Fibroblast of lung (primary cell): ENCODE measurements around the gene ITM2C. TPM values are rescaled to one million over a fixed set of nuclear protein-coding genes. Genes with fewer than 3 reads are reported as not detected.

Experiments
- DNase-seq, 2 donors: peaks; one replicate each; pipeline versions ENCODE4 v3.0.0 to v3.0.0-alpha.2; 2010; ENCODE audit warnings: low read depth in 2 of 2
- H2AFZ ChIP-seq: 2 replicates; pipeline ENCODE4 v1.5.1; 2012; ENCODE audit warnings: low read length, control low read depth, inconsistent platforms
- H3K27ac ChIP-seq: 2 replicates; pipeline ENCODE4 v1.5.1; 2011; ENCODE audit warnings: low read length, control low read depth; ENCODE audit not compliant: insufficient read depth
- H3K27me3 ChIP-seq: 2 replicates; pipeline ENCODE4 v1.5.1; 2011; ENCODE audit warnings: mild to moderate bottlenecking, low read length; ENCODE audit not compliant: control insufficient read depth, insufficient read depth
- H3K36me3 ChIP-seq: 2 replicates; pipeline ENCODE4 v1.5.1; 2011; ENCODE audit warnings: low read length; ENCODE audit not compliant: control insufficient read depth, insufficient read depth
- H3K4me1 ChIP-seq: 2 replicates; pipeline ENCODE4 v1.5.1; 2011; ENCODE audit warnings: low read length; ENCODE audit not compliant: control insufficient read depth, insufficient read depth; ENCODE audit errors: extremely low read depth
- H3K4me2 ChIP-seq: 2 replicates; pipeline ENCODE4 v1.5.1; 2011; ENCODE audit warnings: low read length, control low read depth; ENCODE audit not compliant: insufficient read depth; ENCODE audit errors: extremely low read depth
- H3K4me3 ChIP-seq, 4 experiments: fragments of 200-600 bp in 1 of 4; sonication (generic) in 1 of 4; replicated peaks in 1 of 4; 2 replicates each; pipeline ENCODE4 v1.5.1; 2011 to 2016; ENCODE audit warnings: low read length in 4 of 4, low read depth in 3 of 4, mild to moderate bottlenecking in 3 of 4, control low read depth in 2 of 4, inconsistent platforms in 1 of 4, mixed read lengths in 1 of 4; ENCODE audit not compliant: insufficient read depth in 1 of 4; ENCODE audit errors: control extremely low read depth in 1 of 4
- H3K79me2 ChIP-seq: 2 replicates; pipeline ENCODE4 v1.5.1; 2012; ENCODE audit warnings: mild to moderate bottlenecking, low read length, inconsistent platforms; ENCODE audit not compliant: control insufficient read depth, insufficient read depth
- H3K9ac ChIP-seq: 2 replicates; pipeline ENCODE4 v1.5.1; 2011; ENCODE audit warnings: mild to moderate bottlenecking, low read length, control low read depth; ENCODE audit not compliant: insufficient read depth
- H3K9me3 ChIP-seq: 2 replicates; pipeline ENCODE4 v1.5.1; 2012; ENCODE audit warnings: low read depth, low read length; ENCODE audit not compliant: control insufficient read depth, insufficient read depth
- H4K20me1 ChIP-seq: 2 replicates; pipeline ENCODE4 v1.5.1; 2011; ENCODE audit warnings: low read length; ENCODE audit not compliant: control insufficient read depth, insufficient read depth; ENCODE audit errors: extremely low read depth
- EZH2 ChIP-seq: IDR thresholded peaks from 2 replicates; pipeline ENCODE4 v1.5.1; 2012; ENCODE audit warnings: low read length, control low read depth, mild to moderate bottlenecking; ENCODE audit errors: missing control alignments
- polyA plus RNA-seq, 2 donors: library from polyadenylated mRNA; depleted of rRNA in 1 of 2; stranded (reverse) in 1 of 2; unstranded in 1 of 2; fragments of >200 nt; gene quantifications; 2 replicates each; pipeline ENCODE4 v1.2.1, GENCODE V29; 2011 to 2012; ENCODE audit warnings: missing spikeins in 1 of 2
- total RNA-seq: library from RNA; depleted of rRNA; stranded (reverse); fragments of >200 nt; gene quantifications from 2 replicates; pipeline ENCODE4 v1.2.1, GENCODE V29; 2014
- TF ChIP-seq, protein P1 (sequence below), 2 donors: IDR thresholded peaks in 1 of 2; conservative IDR thresholded peaks in 1 of 2; 1 replicate in 1 of 2; 2 replicates in 1 of 2; pipeline ENCODE4 v1.5.1; 2011 to 2012; ENCODE audit warnings: low read length in 2 of 2, control low read depth in 1 of 2, inconsistent platforms in 1 of 2, low read depth in 1 of 2, mild to moderate bottlenecking in 1 of 2

The ITM2C gene
- total and polyA plus RNA-seq, 2 donors (not counting 1 experiment from before 2014, with no cell fraction given): 77.3 to 236 TPM

DNA sequence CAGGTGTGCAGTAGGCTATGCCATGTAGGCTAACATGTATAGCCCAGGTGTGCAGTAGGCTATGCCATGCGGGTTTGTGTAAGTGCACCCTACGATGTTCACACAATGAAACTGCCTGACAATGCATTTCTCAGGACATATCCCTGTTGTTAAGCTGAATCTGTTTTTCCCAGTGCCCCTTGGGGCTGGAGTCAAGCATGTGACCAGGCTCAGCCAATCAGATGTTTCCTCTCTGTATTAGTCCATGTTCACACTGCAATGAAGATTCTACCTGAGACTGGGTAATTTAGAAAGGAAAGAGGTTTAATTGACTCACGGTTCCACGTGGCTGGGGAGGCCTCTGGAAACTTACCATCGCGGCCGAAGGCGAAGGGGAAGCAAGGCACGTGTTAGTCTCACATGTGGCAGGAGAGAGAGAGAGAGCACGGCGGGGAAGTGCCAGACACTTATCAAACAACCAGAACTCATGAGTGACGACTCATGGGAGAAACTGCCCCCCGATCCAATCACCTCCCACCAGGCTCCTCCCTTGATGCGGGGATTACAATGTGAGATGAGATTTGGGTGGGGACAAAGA lies 24.2 kb downstream of the ITM2C start:
- Histone ChIP-seq H3K4me2 (no peak overlapping the region), H4K20me1 (no peaks in the 10 kb centered on the region), H3K4me3 (no peak overlapping the region), H2AFZ (no peak overlapping the region), H3K36me3 (no peaks in the 10 kb centered on the region), H3K79me2 (no peaks in the 10 kb centered on the region), H3K27ac (no peak overlapping the region), H3K4me1 (no peaks in the 10 kb centered on the region), H3K27me3 (peaks cover 2% of the 10 kb centered on the region), H3K9me3 (no peaks in the 10 kb centered on the region), H3K9ac (no peak overlapping the region)
- DNase-seq: no peak
- TF ChIP-seq EZH2: no peak
- TF ChIP-seq, protein P1, sequence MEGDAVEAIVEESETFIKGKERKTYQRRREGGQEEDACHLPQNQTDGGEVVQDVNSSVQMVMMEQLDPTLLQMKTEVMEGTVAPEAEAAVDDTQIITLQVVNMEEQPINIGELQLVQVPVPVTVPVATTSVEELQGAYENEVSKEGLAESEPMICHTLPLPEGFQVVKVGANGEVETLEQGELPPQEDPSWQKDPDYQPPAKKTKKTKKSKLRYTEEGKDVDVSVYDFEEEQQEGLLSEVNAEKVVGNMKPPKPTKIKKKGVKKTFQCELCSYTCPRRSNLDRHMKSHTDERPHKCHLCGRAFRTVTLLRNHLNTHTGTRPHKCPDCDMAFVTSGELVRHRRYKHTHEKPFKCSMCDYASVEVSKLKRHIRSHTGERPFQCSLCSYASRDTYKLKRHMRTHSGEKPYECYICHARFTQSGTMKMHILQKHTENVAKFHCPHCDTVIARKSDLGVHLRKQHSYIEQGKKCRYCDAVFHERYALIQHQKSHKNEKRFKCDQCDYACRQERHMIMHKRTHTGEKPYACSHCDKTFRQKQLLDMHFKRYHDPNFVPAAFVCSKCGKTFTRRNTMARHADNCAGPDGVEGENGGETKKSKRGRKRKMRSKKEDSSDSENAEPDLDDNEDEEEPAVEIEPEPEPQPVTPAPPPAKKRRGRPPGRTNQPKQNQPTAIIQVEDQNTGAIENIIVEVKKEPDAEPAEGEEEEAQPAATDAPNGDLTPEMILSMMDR (conservative IDR thresholded peaks at IDR 0.05 in 1 of 2, IDR thresholded peaks at IDR 0.05 in 1 of 2; ENCODE audit: low read depth in 1 of 2, low read length in 2 of 2): no peak

DNA sequence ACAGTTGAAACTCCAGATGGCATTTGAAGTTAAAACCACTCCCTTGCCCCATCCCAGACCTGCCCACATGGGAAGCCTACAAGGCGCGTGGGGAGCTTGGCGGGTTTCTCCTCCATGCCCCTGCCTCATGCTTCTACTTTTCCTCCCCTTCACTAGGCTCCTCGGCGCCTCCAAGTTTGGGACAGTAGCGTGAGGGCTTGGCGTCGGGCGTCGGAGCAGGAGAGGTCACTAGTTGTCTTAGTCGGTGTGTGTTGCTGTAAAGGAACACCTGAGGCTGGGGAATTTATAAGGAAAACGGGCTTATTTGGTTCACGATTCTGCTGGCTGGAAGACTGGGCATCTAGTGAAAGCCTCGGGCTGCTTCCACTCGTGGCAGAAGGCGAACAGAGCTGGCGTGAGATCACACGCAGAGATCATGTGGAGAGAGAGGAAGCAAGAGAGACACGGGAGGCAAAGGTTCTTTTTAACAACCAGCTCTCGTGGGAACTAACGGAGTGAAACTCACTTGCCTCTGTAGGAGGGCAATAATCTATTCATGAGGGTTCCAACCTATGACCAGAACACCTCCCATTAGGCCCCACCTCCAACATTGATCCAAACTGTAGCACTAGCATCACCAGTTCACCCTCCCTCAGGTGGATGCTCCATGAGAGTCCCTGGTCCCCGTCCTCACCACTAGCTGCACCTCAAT lies 25.3 kb downstream of the ITM2C start:
- no peak overlapping the region for H3K27ac ChIP-seq
- TF ChIP-seq, protein P1 (conservative IDR thresholded peaks at IDR 0.05 in 1 of 2, IDR thresholded peaks at IDR 0.05 in 1 of 2; ENCODE audit: low read depth in 1 of 2, low read length in 2 of 2): no peak
- TF ChIP-seq EZH2: no peak
- H4K20me1 ChIP-seq: no peaks in the 10 kb centered on the region
- H3K4me1 ChIP-seq: no peaks in the 10 kb centered on the region
- H3K36me3 ChIP-seq: no peaks in the 10 kb centered on the region
- no peak for DNase-seq
- H2AFZ ChIP-seq: no peak overlapping the region
- H3K9me3 ChIP-seq: no peaks in the 10 kb centered on the region
- no peak overlapping the region for H3K4me2 ChIP-seq
- no peaks in the 10 kb centered on the region for H3K79me2 ChIP-seq
- H3K9ac ChIP-seq: no peak overlapping the region
- H3K4me3 ChIP-seq: no peak overlapping the region
- H3K27me3 ChIP-seq: peaks cover 2% of the 10 kb centered on the region

DNA sequence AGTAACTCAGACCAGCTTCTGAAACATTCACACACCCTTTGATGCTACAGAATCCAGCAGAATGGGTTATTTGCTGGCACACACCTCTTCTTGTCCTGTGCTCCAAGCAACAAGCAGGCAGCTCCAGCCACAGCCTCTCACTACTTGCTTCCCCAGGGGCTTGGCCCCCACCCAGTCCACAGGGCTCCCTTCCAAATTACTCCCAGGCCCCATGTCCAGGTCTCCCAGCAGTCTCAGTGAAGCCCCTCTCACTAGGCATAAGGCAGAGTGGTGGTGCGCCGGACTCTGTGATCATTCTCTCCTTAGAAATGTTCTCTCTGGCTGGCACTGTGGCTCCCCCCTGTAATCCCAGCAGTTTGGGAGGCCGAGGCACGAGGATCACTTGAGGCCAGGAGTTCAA lies 25.9 kb downstream of the ITM2C start:
- no peak for DNase-seq
- H3K9ac ChIP-seq: no peak overlapping the region
- H3K36me3 ChIP-seq: no peaks in the 10 kb centered on the region
- no peak overlapping the region for H3K4me2 ChIP-seq
- H3K79me2 ChIP-seq: no peaks in the 10 kb centered on the region
- TF ChIP-seq, protein P1 (conservative IDR thresholded peaks at IDR 0.05 in 1 of 2, IDR thresholded peaks at IDR 0.05 in 1 of 2; ENCODE audit: low read depth in 1 of 2, low read length in 2 of 2): no peak
- TF ChIP-seq EZH2: no peak
- no peak overlapping the region for H3K4me3 ChIP-seq
- no peaks in the 10 kb centered on the region for H3K9me3 ChIP-seq
- peaks cover 2% of the 10 kb centered on the region for H3K27me3 ChIP-seq
- no peak overlapping the region for H3K27ac ChIP-seq
- H3K4me1 ChIP-seq: no peaks in the 10 kb centered on the region
- no peak overlapping the region for H2AFZ ChIP-seq
- H4K20me1 ChIP-seq: no peaks in the 10 kb centered on the region
